ENCODE results near the gene AIF1. TPM values are rescaled to one million over a fixed set of nuclear protein-coding genes. Genes with fewer than 3 reads are reported as not detected.

AIF1 gene
- total and polyA plus RNA-seq, 2 donors (not counting 1 experiment from before 2014, with no cell fraction given) = not detected

DNA sequence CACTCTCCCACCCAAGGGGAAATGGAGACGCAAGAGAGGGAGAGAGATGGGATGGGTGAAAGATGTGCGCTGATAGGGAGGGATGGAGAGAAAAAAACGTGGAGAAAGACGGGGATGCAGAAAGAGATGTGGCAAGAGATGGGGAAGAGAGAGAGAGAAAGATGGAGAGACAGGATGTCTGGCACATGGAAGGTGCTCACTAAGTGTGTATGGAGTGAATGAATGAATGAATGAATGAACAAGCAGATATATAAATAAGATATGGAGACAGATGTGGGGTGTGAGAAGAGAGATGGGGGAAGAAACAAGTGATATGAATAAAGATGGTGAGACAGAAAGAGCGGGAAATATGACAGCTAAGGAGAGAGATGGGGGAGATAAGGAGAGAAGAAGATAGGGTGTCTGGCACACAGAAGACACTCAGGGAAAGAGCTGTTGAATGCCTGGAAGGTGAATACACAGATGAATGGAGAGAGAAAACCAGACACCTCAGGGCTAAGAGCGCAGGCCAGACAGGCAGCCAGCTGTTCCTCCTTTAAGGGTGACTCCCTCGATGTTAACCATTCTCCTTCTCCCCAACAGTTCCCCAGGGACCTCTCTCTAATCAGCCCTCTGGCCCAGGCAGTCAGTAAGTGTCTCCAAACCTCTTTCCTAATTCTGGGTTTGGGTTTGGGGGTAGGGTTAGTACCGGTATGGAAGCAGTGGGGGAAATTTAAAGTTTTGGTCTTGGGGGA is 38.9 kb upstream of the AIF1 start:
- TF ChIP-seq EZH2 (IDR thresholded peaks at IDR 0.05; ENCODE audit: low read length, missing control alignments) (no peak), CTCF (conservative IDR thresholded peaks at IDR 0.05 in 1 of 2, IDR thresholded peaks at IDR 0.05 in 1 of 2; ENCODE audit: low read depth in 1 of 2, low read length in 2 of 2) (no peak)
- H2AFZ ChIP-seq (ENCODE audit: low read length) = no peak overlapping the region

DNA sequence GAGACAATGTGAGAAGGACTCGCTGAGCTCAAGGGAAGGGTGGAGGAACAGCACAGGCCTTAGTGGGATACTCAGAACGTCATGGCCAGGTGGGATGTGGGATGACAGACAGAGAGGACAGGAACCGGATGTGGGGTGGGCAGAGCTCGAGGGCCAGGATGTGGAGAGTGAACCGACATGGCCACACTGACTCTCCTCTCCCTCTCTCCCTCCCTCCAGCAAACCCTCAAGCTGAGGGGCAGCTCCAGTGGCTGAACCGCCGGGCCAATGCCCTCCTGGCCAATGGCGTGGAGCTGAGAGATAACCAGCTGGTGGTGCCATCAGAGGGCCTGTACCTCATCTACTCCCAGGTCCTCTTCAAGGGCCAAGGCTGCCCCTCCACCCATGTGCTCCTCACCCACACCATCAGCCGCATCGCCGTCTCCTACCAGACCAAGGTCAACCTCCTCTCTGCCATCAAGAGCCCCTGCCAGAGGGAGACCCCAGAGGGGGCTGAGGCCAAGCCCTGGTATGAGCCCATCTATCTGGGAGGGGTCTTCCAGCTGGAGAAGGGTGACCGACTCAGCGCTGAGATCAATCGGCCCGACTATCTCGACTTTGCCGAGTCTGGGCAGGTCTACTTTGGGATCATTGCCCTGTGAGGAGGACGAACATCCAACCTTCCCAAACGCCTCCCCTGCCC is 38.0 kb upstream of the AIF1 start:
- no peaks in the 10 kb centered on the region for H3K36me3 ChIP-seq (ENCODE audit: control insufficient read depth, insufficient read depth, low read length)

More for the DNA sequence above, 38.9 kb upstream of the AIF1 start:
- Histone ChIP-seq H3K4me1 (ENCODE audit: control insufficient read depth, extremely low read depth, insufficient read depth, low read length) (no peaks in the 10 kb centered on the region), H3K27me3 (ENCODE audit: control insufficient read depth, insufficient read depth, low read length) (peaks cover 28% of the 10 kb centered on the region), H3K36me3 (ENCODE audit: control insufficient read depth, insufficient read depth, low read length) (no peaks in the 10 kb centered on the region), H3K27ac (ENCODE audit: insufficient read depth, low read length) (no peak overlapping the region), H4K20me1 (ENCODE audit: control insufficient read depth, extremely low read depth, insufficient read depth, low read length) (no peaks in the 10 kb centered on the region), H3K9ac (ENCODE audit: insufficient read depth, low read length) (no peak overlapping the region), H3K4me3 (replicated peaks in 1 of 4; ENCODE audit: control extremely low read depth in 1 of 4, insufficient read depth in 1 of 4, low read depth in 3 of 4, low read length in 4 of 4) (no peak overlapping the region), H3K79me2 (ENCODE audit: control insufficient read depth, insufficient read depth, low read length) (no peaks in the 10 kb centered on the region), H3K4me2 (ENCODE audit: extremely low read depth, insufficient read depth, low read length) (no peak overlapping the region), H3K9me3 (ENCODE audit: control insufficient read depth, insufficient read depth, low read depth, low read length) (no peaks in the 10 kb centered on the region)
- DNase-seq (ENCODE audit: low read depth in 2 of 2) = no peak

More for the DNA sequence above, 38.0 kb upstream of the AIF1 start:
- Histone ChIP-seq H3K9ac (ENCODE audit: insufficient read depth, low read length) (no peak overlapping the region), H2AFZ (ENCODE audit: low read length) (no peak overlapping the region), H4K20me1 (ENCODE audit: control insufficient read depth, extremely low read depth, insufficient read depth, low read length) (no peaks in the 10 kb centered on the region), H3K27ac (ENCODE audit: insufficient read depth, low read length) (no peak overlapping the region), H3K79me2 (ENCODE audit: control insufficient read depth, insufficient read depth, low read length) (no peaks in the 10 kb centered on the region), H3K4me1 (ENCODE audit: control insufficient read depth, extremely low read depth, insufficient read depth, low read length) (no peaks in the 10 kb centered on the region), H3K4me3 (replicated peaks in 1 of 4; ENCODE audit: control extremely low read depth in 1 of 4, insufficient read depth in 1 of 4, low read depth in 3 of 4, low read length in 4 of 4) (no peak overlapping the region), H3K4me2 (ENCODE audit: extremely low read depth, insufficient read depth, low read length) (no peak overlapping the region), H3K27me3 (ENCODE audit: control insufficient read depth, insufficient read depth, low read length) (peaks cover 28% of the 10 kb centered on the region), H3K9me3 (ENCODE audit: control insufficient read depth, insufficient read depth, low read depth, low read length) (no peaks in the 10 kb centered on the region)
- DNase-seq (ENCODE audit: low read depth in 2 of 2) = no peak
- TF ChIP-seq EZH2 (IDR thresholded peaks at IDR 0.05; ENCODE audit: low read length, missing control alignments) (peak; percentile 32), CTCF (conservative IDR thresholded peaks at IDR 0.05 in 1 of 2, IDR thresholded peaks at IDR 0.05 in 1 of 2; ENCODE audit: low read depth in 1 of 2, low read length in 2 of 2) (no peak)

All from fibroblast of lung (primary cell).